Stimulated activated CD4-positive, alpha-beta T cell treated with anti-CD3 and anti-CD28 coated beads, Interleukin-4, amount 100 ng/mL, for 48 hours (primary cell): Measurements from ENCODE around the gene IGDCC3.
"Not testable (repeated sequence)": the region's sequence is repeated elsewhere in the genome, so short reads cannot be mapped to it uniquely, and the experiment has no call there.

Experiments
- DNase-seq, 2 donors: peaks; one replicate each; pipeline ENCODE4 v3.0.0-alpha.2; 2020; ENCODE audit warnings: low read depth in 2 of 2

Gene IGDCC3

GRCh38 chr15:65406424-65407000 lies 28.7 kb upstream of the IGDCC3 start:
- DNase-seq: no peak

- DNase-seq: no peak
Observed at GRCh38 chr15:65405791-65406423, 28.1 kb upstream of the IGDCC3 start.

GRCh38 chr15:65404186-65404872 lies 26.5 kb upstream of the IGDCC3 start:
- DNase-seq: no peak

- DNase-seq: no peak
Observed at GRCh38 chr15:65402961-65403360, 25.2 kb upstream of the IGDCC3 start.

GRCh38 chr15:65401611-65402240 lies 23.9 kb upstream of the IGDCC3 start:
- no peak for DNase-seq

GRCh38 chr15:65400760-65401610 lies 23.2 kb upstream of the IGDCC3 start:
- DNase-seq: peak; percentile 34 to 41

GRCh38 chr15:65399997-65400396 lies 22.2 kb upstream of the IGDCC3 start:
- no peak for DNase-seq

GRCh38 chr15:65399001-65399706 lies 21.4 kb upstream of the IGDCC3 start:
- DNase-seq: no peak

- not testable (repeated sequence) for DNase-seq
Observed at GRCh38 chr15:65398486-65398885, 20.7 kb upstream of the IGDCC3 start.

GRCh38 chr15:65396965-65397317 lies 19.1 kb upstream of the IGDCC3 start:
- DNase-seq: no peak

GRCh38 chr15:65396283-65396964 lies 18.6 kb upstream of the IGDCC3 start:
- DNase-seq: no peak

- DNase-seq: no peak
Observed at GRCh38 chr15:65395567-65396202, 17.9 kb upstream of the IGDCC3 start.

- DNase-seq: no peak
Observed at GRCh38 chr15:65394936-65395335, 17.1 kb upstream of the IGDCC3 start.

- no peak for DNase-seq
Observed at GRCh38 chr15:65394280-65394789, 16.5 kb upstream of the IGDCC3 start.

- no peak for DNase-seq
Observed at GRCh38 chr15:65393557-65393956, 15.8 kb upstream of the IGDCC3 start.

GRCh38 chr15:65393091-65393490 lies 15.3 kb upstream of the IGDCC3 start:
- no peak for DNase-seq

GRCh38 chr15:65392368-65392767 lies 14.6 kb upstream of the IGDCC3 start:
- no peak for DNase-seq

GRCh38 chr15:65391732-65392131 lies 13.9 kb upstream of the IGDCC3 start:
- DNase-seq: no peak

- no peak for DNase-seq
Observed at GRCh38 chr15:65390447-65390846, 12.6 kb upstream of the IGDCC3 start.

- DNase-seq: no peak
Observed at GRCh38 chr15:65389226-65389625, 11.4 kb upstream of the IGDCC3 start.
